Ureter (tissue), 1 donor: ENCODE measurements around the gene CNGB1. TPM values are rescaled to one million over a fixed set of nuclear protein-coding genes. Genes with fewer than 3 reads are reported as not detected.
"Not testable (repeated sequence)": the region's sequence is repeated elsewhere in the genome, so short reads cannot be mapped to it uniquely, and the experiment has no call there.

Source experiments
- DNase-seq: peaks from one replicate; pipeline ENCODE4 v3.0.0-alpha.2; 2020; ENCODE audit warnings: low spot score
- total RNA-seq: library from RNA; stranded (reverse); gene quantifications from one replicate; pipeline ENCODE4 v1.2.4, GENCODE V29; 2023
- donor health status: DM: yes; HTN: yes; CAD: no.

CNGB1 gene
- 1.5 TPM for total RNA-seq

- no peak for DNase-seq
These were observed at the start of gene CNGB1 for GRCh38 chr16:57970970-57971369. TSS of gene CNGB1 (minus strand) at chr16:57971128. CDS start at chr16:57967286, 3,842 bp downstream.

DNA sequence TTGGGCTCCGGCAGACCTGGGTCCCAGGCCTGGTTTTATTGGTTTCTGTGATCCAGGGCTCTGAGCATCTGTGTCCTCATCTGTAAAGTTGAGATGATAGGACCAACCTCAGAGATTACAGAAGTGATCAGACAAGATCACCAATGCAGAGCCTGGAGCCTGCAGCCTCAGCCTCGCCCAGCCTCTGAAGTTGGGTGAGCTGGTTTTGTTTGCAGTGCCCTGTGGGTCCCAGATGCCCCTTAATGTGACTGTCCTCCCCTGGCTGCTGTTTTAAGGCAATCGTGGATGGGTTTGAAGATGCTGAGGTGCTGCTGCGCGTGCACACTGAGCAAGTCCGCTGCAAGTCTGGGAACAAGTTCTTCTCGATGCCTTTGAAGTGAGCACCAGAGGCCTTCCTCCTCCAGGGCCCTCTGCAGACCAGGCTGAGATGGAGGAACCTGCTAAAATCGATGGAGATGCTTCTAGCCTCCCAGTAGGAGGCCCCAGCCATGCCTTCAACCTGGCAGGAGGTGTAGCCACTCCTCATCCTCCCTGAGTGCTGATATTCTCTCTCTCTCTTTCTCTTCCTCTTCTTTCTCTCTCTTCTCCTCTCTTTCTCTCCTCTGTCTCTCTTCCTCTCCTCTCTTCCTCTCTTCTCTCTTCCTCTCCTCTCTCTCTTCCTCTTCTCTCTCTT is 49.1 kb upstream of the CNGB1 start:
- no peak for DNase-seq

DNA sequence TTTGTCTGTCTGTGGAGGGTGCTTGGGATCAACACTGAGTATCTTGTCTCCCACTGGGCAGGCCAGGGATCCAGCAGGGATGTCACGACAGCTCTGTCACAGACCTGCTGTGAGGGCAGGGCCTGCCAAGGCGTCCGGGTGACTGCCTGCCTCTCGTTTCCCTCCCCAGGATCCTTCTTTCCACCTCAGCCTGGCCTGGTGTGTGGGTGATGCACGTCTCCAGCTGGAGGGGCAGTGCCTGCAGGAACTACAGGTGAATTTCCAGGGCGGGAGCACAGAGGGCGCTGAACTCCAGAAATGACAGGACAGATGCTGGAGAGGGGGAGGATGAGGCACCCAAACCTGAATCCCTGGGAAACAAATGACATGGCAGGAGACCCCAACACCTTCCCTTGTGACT is 47.9 kb upstream of the CNGB1 start:
- DNase-seq = no peak

GRCh38 chr16:58016840-58017446 is 46.0 kb upstream of the CNGB1 start:
- no peak for DNase-seq

- no peak for DNase-seq
These were observed 42.5 kb upstream of the CNGB1 start for GRCh38 chr16:58013201-58013956.

GRCh38 chr16:58012481-58012880 is 41.6 kb upstream of the CNGB1 start:
- no peak for DNase-seq

DNA sequence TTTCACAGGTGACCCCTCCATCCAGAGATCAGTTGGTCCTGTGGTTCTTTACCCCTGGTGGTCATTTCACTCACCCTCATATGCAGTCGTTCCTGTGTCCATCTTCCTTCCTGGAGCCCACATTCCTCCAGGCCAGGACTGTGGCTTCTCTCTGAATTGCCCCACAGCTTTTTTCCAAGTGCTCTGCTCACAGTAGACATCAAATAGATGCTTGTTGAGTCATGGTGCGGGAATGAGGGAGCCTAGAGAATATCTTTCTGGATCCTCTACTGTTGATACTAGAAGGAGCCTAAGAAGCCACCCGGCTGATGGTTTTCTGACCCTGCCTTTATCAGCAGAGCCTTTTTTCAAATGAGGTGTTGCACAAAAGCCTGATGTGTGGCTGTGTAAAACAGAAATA is 40.7 kb upstream of the CNGB1 start:
- no peak for DNase-seq

- no peak for DNase-seq
These were observed 40.0 kb upstream of the CNGB1 start for GRCh38 chr16:58010886-58011285.

GRCh38 chr16:58009856-58010416 is 39.0 kb upstream of the CNGB1 start:
- DNase-seq = no peak

GRCh38 chr16:58004736-58005135 is 33.8 kb upstream of the CNGB1 start:
- not testable (repeated sequence) for DNase-seq

- no peak for DNase-seq
These were observed 32.0 kb upstream of the CNGB1 start for GRCh38 chr16:58002936-58003335.

DNA sequence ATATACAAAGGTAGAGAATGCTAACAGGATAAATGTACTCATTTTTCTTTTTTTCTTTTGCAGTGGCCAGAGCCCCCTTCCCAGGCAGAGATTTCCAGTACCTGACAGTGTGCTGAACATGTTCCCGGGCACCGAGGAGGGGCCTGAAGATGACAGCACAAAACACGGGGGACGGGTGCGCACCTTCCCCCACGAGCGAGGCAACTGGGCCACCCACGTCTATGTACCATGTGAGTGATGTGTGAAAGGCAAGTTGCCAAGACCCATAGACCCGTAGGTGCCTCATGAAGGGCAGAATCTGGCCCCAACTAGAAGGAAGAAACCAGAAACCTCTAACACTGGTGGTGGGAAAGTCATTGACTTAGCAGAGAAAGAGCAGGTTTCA is 31.5 kb upstream of the CNGB1 start:
- no peak for DNase-seq

DNA sequence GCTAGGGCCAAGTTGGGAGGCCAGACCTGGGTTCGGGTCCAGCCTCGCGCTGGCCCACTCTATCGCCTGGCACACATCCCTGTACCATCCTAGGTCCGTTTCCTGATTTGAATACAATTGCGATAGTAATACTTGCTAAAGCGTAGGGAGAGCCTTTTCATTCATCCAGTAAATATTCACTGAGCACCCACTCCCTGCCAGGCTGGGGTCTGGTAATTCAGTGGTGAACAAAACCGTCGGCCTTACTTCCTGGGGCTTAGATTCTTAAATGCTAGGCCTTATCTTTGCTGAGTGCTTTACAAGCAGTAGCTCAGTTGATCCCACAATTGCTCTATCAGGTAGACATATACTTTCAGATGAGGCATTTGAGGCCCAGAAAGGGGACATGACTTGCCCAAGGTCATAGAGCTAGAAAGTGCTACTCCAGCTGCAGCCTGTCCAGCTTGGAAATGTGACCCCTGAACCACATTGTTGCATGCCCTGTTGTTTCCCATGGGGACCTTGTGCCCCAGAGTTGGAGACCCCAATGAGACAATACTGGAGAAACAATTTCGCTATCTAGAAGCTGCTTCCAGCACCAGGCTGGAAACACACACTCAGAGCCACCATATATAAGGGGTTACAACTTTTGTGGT is 31.0 kb upstream of the CNGB1 start:
- no peak for DNase-seq

GRCh38 chr16:58000706-58001676 is 30.1 kb upstream of the CNGB1 start, which contains the start of gene USB1:
TSS of gene USB1 (plus strand) at chr16:58001407. CDS start at chr16:58001484, 77 bp downstream.
- peak; percentile 88 for DNase-seq

GRCh38 chr16:57999971-58000705 is 29.2 kb upstream of the CNGB1 start, which contains the start of gene ZNF319:
TSS of gene ZNF319 (minus strand) at chr16:58000672. CDS start at chr16:57998265, 2,407 bp downstream.
- DNase-seq = no peak

DNA sequence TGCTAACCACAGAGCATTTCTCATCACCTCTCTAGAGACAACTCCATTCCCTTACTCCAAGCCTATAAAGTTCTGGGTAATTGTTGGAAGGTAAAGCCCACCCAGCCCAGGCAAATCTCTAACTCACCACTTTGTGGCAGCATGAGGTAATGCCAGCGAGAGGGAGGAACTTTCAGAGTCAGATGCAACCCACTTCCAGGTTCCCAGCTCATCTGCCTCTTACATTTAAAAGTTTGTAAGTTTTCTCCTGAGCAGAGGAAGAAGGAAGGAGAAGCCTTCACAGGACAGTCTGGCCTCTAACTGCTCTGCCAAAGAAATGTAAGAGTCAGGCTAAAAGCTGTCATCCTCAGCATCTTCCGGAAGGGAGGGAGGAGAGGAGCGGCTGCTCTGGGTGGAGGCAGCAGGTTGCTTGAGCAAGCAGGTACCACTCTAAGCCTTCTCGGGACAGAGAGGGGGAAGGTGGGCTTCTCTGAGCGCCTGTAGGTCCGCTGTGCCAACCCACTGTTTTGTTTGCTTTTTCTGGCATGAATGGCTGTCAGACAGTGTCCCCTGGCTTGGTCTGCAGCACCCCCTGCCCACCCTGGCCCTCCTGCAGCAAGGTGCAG is 28.5 kb upstream of the CNGB1 start:
- no peak for DNase-seq

- no peak for DNase-seq
These were observed 28.1 kb upstream of the CNGB1 start for GRCh38 chr16:57998992-57999365.

DNA sequence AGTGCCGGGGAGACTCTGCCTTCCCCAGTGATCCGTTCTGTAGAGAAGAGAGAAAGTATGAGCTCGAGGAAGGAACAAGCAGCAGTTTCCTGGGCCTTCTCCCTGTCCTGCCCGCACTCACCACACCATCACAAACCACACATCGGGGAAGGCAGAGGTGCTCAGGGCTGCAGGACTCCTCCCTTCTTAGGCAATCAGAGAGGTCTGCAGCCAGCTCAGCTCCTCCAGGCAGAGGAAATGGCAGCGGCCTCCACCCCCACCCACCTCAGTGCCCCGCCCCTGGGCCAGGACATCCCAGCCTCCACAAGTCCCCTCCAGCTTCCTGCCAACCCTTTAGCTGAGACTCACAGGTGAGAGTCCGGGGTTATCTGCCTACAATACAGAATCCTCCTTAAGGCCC is 27.6 kb upstream of the CNGB1 start:
- DNase-seq = peak; percentile 80

DNA sequence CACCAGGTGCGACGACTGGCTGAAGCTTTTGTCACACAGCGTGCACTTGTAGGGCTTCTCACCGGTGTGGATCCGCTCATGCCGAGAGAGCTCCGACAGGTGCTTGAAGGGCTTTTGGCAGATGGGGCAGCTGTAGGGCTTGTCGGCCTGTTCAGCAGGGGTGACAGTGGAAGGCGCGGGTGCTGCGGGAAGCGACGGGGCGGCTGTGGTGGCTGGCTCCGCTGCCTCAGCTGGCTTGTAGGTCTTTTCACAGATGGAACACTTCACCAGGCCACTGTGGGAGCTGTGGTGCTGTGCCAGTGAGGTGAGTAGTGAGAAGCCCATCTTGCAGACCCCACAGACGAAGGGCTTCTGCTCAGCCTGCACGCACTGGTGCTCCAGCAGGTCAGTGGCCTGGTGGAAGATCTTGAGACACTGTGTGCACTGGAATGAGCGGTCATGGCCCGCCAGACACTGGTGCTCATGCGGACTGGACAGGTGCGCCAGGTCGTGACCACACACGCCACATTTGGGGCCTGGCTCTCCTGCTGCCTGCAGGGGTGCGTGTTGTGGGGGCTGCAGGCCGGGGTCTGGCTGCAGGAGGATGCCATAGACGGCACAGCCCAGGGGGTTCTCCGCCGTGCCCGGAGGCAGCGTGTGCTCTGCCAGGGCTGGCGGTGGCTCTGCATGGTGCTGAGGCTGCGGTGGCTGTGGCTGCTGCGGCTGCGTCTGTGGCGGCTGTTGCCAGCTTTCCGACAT is 26.8 kb upstream of the CNGB1 start:
- no peak for DNase-seq
